LNCaP clone FGC (cell line): ENCODE data around the gene MMP17.

Source experiments
- DNase-seq: peaks from one replicate; pipeline ENCODE4 v3.0.0-alpha.2; 2011; ENCODE audit warnings: low read depth
- H3K4me3 ChIP-seq: 2 replicates; pipeline ENCODE4 v1.5.1; 2011; ENCODE audit warnings: mild to moderate bottlenecking, low read depth, low read length, control low read depth
- CTCF ChIP-seq: IDR thresholded peaks from 2 replicates; pipeline ENCODE4 v1.5.1; 2012; ENCODE audit warnings: mild to moderate bottlenecking; ENCODE audit not compliant: control insufficient read depth, insufficient read depth; ENCODE audit errors: extremely low read depth

MMP17 gene

GRCh38 chr12:131786331-131786730, 41.9 kb upstream of the MMP17 start:
- no peak for TF ChIP-seq CTCF

GRCh38 chr12:131787143-131787660, 41.0 kb upstream of the MMP17 start:
- no peak for TF ChIP-seq CTCF
- no peak for DNase-seq
- H3K4me3 ChIP-seq: no peak overlapping the region

More at GRCh38 chr12:131786331-131786730, 41.9 kb upstream of the MMP17 start:
- no peak for DNase-seq
- H3K4me3 ChIP-seq: no peak overlapping the region

GRCh38 chr12:131788070-131788469, 40.1 kb upstream of the MMP17 start:
- no peak overlapping the region for H3K4me3 ChIP-seq
- TF ChIP-seq CTCF: no peak
- no peak for DNase-seq

- no peak for TF ChIP-seq CTCF
- DNase-seq: no peak
- H3K4me3 ChIP-seq: no peak overlapping the region
These were observed 38.6 kb upstream of the MMP17 start for GRCh38 chr12:131789638-131790037.

- no peak overlapping the region for H3K4me3 ChIP-seq
- DNase-seq: no peak
- TF ChIP-seq CTCF: no peak
These were observed 34.8 kb upstream of the MMP17 start for GRCh38 chr12:131793243-131794022.

GRCh38 chr12:131794061-131794460, 34.1 kb upstream of the MMP17 start:
- H3K4me3 ChIP-seq: no peak overlapping the region
- TF ChIP-seq CTCF: no peak
- DNase-seq: no peak

GRCh38 chr12:131794573-131794972, 33.6 kb upstream of the MMP17 start:
- no peak for TF ChIP-seq CTCF
- no peak overlapping the region for H3K4me3 ChIP-seq
- DNase-seq: no peak
